ENCODE data around the gene RHBDF2.

- TF ChIP-seq CTCF (IDR thresholded peaks at IDR 0.05) (no peak), POLR2A (IDR thresholded peaks at IDR 0.05) (no peak)
Observed at GRCh38 chr17:76510831-76511244, 9.6 kb upstream of the RHBDF2 start.

Measured in testis (tissue), 2 donors.